Activated T-cell treated with anti-CD3 and anti-CD28 coated beads, Interleukin-2, amount 50 U/mL, for 48 hours (primary cell): Measurements from ENCODE around the gene ARHGAP4.
A peak's percentile ranks its signal among the peaks of the same experiment; 100 is the strongest.

Experiments used
- DNase-seq, 2 experiments: peaks; one replicate each; pipeline ENCODE4 v3.0.0-alpha.2; 2020

ARHGAP4 gene

GRCh38 chrX:153863251-153863991 is 62.6 kb downstream of the ARHGAP4 start:
- peak in 1 of 2 experiments; percentile 9 for DNase-seq

GRCh38 chrX:153862369-153863250 is 63.5 kb downstream of the ARHGAP4 start:
- DNase-seq = peak in 1 of 2 experiments; percentile 13

GRCh38 chrX:153861733-153862310 is 64.2 kb downstream of the ARHGAP4 start:
- no peak for DNase-seq

GRCh38 chrX:153861151-153861550 is 64.9 kb downstream of the ARHGAP4 start:
- no peak for DNase-seq
